KG1 (cell line): Measurements from ENCODE around the gene TGFA.

ENCODE experiments used
- DNase-seq: peaks from one replicate; lab custom pipeline; 2025; lab: John Stamatoyannopoulos, UW

Gene TGFA

DNA sequence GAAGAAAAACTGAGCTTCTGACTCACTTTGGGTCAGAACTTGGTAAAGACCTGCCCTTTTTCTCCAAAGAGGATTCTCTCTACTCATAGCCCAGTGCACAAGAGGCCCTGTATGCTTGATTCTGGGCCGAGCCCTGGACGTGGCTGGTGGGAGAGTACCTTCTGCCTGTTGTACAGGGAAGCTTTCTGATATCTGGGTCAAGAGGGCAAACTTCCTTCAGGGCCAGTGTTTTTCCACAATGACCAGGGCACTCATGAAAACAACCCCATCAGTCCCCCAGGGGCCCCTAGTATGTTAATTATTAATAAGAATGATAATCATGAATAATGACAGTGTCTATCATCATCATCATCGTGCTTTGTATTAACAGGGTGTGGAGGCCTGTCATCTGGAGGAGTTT, 90.0 kb downstream of the TGFA start:
- DNase-seq = no peak

DNA sequence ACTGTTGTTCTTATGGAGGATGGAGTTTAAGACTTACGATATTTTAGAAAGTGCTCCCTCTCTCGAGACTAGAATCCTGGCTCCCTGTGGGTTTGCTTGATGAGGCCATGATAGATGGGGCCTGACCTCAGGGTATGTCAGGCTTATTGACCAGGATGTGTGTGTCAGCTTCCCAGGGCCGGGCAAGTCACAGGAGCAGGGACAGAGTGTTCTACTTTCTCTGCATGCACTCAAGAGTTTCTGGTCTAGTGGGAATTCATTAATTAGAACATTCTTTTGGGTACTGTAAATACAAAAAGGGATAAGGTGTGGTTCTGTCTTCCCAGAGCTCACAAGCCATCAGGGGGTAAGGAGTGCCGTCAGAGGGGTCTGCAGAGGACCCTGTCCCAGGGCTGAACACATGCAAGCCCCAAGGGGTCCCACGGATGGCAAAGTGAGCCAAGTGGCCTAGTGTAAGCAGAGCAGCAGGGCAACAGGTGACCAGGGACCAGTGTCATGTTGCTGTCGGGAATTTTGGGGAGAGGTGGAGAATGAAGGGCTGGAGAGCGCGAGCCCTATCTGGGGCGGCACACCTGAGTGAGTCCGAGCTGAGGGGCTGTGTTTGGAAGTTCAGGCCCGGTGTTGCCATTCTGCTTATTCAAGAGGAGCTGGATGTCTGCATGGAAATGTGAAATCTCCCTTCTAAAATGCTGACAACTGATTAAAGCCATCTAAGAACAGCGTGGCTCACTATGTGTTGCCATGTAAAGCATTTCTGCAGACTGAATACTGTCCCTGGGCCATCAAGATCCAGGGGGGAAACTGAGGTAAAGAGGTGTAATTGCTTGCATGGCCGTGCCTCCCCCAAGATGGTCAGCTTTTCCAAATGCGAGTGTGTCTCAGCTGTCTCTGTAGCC, 91.4 kb downstream of the TGFA start:
- no peak for DNase-seq

DNA sequence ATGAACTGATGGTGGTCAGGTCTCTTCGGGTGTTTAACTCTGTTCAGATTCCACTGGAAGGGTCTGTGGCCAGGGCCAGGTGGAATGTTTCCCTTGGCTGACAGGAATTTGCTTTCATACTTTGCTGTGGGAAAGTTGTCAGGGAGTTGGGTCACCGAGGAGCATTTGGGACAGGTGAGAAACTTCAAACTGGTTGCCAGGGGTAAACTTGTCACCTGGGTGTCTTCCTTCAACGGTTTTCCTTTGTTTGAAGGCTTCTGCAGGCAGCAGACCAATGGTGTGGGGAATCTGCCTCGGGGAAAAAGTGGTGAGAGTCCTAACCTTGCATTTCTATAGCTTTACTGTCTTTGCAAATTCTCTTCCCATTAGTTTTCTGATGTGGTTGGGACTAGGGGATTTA, 92.2 kb downstream of the TGFA start:
- DNase-seq = no peak

DNA sequence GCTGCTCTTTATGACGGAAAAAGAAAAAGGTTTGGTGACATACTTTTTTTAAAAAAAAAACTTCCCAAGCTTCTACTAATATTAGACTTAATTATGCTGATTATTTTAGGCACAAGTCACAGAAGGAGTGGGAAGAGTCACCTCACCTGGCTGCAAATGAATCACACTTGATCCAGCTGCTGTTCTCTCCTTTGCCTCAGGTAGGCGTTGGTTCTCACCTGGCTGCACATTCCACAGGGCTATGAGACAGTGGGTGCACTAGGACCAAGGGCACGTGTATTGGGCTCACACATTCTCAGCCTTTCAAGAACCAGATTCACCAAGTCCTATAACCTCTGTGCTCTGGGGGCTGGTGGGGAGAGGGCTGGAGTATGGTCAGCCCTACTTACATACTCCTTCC, 93.3 kb downstream of the TGFA start:
- DNase-seq = no peak

DNA sequence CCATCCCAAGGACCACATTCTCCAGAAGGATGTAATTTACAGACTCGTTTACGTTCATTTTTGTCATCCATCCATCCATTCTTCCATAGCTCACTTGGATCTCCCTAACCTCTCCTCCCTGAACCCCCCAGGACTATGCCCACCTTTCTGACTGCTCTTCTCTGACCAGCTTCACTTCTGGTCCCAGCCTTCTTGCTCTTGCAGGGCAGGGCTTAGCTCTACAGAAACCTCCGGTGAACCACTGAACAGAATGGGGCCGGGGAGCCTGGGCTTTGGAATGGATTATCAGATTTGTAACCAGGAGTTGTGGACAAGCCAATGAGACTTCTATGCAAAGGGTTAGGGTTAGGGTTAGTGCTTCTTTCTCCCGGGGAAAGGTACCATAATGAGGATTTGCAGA, 95.0 kb downstream of the TGFA start:
- DNase-seq = no peak

DNA sequence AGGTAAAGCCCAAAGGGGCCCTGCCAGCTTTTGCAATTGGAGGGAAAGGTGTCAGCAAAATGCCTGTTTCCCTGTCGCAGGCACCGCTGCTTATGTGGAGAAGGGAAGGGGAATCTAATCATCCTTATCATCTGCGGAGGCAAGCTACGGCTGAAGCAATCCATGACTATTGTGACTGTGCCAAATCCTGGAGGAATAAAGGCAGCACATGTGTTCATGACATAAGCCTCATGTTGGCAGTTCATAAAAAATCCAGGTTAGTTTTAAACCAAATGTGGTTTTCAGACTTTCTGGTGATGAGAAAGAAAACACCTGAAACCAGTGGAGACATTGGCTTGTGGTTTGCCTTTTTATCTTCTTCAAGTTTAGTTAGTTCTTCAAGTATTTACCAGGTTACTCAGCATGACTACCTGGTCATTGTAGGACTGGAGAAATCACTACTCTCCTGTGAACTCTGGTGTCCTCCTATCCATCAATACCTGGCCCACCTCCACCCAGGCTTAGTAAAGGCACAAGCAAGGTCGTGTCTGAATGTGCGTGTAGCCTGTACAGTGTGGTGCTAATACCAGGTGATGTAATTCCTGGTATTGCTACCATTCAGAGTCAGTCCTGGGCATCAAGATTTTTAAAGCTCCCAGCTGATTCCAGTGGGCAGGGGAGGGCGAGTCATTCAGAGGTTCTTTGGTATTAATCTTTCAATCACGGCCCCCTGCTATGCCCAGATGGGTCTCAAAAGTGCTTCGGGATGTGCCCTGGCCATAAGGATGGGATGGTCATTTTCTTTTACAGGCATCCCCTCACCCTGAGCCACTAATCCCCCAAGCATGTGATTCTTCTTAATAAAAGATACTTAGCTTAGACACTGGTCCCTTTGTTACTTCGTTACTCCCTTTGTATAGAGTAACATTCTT, 96.8 kb downstream of the TGFA start:
- no peak for DNase-seq

DNA sequence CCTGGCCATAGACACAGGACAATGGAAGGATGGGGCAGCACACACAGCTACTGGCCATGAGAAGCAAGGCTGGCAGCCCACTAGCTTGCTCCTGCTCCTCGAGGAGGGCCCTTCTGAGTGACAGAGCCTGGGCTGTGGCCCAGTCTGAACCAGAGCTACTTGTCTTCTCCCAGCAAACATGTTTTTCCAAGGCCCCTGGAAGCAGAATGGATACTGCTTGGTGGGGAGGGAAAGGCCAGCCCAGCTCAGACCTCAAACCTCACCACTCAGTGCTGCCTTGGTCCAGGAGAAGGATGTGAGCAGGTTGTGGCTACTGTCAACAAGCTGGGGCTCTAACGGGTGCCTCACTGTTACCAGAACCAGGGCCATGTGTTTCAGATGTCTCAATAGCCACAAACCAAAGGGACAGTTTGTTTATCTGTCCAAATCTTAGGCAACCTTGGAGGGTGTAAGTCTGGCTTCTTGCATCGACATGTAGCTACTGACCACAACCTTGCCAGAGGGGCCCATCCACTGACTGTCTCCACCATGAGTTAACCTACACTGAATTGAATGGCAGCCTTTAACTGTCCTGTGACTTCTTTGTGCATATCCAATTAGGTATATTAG, 98.6 kb downstream of the TGFA start:
- DNase-seq = no peak

DNA sequence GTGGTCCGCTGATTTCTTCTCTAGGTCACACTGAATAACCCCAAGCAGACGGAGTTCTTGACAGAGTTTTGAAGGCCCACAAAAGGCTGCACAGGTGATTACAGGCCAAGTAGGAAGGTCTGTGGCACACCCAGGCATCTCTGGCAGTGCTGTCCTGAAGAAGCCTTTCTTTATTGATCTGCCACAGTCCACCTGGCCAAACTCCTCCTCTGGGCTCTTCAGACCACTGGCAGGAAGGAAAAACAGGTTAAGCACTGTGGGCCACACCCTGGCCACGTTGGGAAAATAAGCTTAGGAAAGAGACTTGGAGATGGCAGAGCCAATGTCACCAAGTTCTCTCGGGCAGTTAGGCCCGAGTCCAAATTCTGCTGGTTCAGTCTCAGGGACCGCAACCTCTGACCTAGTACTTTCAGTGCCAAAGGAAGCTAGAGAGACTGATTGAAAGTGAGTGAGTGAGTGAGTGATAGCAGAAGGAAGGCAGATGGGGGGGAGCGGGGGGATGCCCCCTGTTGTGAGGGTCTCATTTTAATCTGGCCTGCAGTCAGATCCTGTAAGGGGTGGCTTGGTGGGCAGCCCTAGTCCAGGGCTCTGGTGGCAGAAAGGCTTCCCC, 102.9 kb downstream of the TGFA start:
- DNase-seq = no peak

DNA sequence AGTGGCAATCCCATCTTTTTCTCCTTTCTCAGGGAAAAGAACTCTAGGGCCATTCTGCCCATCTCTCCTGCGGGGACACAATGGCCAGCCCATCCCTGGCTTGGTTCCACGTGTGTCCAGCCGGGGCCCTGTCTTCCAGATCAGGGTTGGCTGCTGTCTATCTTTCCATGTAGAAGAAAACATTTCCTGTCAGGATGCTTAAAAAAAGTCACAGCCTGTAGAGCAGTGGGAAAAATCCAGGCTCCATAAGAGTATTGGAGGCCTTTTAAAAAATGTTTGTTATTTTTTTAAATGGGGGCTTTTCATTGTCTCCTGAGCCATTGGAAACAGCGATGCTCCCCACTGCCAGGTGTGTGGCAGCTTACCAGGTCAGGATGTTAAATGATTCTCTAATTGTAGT, 105.6 kb downstream of the TGFA start:
- no peak for DNase-seq

DNA sequence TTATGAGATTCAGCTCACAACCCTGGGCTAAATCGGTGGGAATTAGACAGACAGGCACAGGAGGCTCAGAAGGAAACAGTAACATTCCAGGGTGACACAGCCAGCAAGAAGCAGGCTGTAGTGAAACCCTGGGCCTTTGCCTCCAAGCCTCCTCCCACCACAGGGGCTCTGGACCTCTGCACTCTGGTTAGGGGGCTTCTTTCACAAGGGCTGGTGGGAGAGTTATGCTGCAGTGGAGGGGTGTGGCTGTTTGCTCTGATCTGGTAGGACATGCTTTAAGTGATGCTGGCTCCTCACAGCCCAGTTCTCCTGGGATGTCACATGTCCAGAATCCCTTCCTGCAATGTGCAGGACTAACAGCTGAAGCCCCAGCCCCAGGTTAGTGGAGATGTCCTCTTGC, 109.9 kb downstream of the TGFA start:
- no peak for DNase-seq

DNA sequence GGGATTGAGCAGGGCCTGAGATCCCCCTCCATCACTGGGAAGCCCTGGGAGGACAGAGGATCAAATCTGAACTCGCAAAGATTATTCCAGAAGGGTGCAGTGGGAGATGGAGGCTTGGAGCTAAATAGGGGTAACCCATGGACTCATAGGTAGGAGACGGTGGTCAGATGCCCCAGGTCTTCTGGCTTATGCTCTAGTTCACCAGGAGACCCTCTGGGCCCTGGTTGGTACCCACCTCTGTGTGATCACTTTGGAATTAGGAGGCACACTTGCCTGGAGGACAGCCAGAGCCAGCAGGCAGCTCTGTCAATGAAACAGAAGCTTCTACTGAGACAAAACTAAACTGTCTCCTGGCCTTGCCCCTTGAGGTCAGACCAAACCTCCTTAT, 110.6 kb downstream of the TGFA start:
- DNase-seq = no peak

DNA sequence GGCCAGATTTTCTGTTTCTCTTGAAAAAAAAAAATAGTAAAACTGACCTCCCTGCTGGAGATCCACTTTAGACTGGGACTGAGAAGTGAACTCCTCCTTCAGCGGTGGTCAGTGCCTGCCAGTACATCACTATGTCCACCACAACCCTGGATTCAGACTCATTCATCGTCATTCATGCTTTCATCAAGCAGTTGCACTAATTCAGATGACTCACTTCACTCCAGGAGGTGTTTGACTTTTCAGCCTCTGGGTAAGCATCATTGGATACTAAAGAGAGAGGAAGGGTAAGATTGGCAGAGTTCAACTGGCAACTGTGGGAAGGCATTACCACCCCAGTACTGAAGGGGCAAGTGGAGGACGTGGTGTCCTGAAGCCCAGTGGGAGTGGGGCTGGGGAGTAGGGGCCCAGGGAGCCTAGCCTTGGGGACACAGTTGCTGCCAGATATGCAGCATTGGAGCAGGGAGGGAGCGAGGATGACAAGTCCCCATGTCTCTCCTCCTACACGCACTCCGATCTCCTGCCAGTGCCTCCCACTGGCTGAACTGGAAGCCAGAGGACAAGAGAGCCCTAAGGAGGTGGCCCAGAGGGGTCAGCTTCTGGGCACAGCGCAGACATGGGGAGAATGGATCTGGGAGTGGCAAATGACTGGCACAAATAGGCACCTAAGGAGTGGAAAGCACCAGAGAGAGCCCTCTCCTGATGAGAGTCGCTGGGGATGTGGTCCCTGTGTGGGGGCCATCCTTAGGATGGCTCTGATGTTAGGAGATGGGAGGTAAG, 111.1 kb downstream of the TGFA start:
- DNase-seq = no peak

DNA sequence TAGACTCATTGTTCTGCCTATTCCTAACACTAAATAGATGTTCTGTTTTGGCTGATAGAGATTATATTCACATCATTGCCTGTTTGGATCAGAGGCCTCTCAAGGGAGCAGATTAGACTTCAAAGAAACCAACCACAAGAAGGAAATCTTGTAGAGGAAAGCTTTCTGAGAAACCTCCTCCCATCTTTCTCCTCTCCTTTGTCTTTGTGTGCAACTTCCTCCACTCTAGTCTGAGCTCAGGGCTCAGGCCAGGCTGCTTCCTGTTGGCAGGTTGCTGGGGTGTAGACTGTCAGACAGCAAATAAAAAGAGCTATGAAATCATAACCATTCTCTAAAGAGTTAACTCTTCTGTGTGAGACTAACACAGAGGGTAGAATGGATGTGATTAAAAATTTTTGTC, 113.0 kb downstream of the TGFA start:
- peak; percentile 14 for DNase-seq

DNA sequence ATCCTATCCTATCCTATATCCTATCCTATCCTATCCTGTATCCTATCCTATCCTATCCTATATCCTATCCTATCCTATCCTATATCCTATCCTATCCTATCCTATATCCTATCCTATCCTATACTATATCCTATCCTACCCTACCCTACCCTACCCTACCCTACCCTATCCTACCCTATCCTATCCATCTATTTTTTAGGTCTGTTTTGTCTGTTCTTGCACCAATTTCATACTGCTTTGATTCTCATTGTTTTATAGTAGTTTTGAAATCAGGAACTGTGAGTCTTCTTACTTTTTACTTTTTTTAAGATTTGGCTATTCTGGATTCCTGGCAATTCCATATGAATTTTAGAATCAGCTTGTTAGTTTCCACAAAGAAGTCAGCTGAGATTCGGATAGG, 118.5 kb downstream of the TGFA start:
- no peak for DNase-seq

DNA sequence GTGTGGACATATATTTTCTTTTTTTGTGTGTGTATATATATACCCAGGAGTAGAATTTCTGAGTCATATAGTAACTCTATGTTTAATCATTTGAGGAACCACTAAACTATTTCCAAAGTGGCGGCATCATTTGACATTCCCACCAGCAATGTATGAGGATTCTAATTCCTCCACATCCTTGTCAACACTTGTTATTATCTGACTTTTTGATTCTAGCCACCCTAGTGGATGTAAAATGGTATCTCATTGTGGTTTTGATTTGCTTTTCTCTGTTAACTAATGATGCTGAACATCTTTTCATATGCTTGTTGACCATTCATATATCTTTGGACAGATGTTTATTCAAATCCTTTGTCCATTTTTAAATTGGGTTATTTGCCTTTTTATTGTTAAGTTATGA, 120.3 kb downstream of the TGFA start:
- no peak for DNase-seq

DNA sequence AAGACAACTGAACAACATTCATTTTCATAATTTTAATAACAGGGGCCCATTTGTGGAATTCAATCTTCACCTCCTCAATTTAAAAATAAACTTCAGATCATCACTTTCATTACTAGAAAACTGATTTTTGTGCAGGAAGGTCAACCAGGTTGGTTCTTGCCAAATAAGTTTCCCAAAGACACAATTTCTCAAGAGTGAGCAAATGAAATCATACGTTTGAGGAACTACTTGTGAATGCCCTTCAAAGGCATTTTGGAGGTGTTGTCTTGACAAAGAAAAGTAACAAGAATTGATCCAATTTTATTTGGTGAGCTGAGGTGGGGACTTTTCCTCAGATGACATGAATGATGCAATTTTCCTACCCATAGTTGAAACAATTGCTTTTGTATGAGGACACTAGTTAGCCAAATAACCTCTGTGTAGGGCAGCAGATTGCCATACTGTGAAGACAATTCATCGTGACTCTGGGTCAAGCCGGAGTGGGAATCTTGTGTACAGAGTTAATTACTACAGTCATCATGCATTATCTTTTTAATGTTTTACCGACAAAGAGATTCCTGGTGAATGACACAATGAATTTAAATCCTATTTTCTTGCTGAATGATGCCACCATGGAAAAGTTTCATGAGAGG, 121.8 kb downstream of the TGFA start:
- no peak for DNase-seq

DNA sequence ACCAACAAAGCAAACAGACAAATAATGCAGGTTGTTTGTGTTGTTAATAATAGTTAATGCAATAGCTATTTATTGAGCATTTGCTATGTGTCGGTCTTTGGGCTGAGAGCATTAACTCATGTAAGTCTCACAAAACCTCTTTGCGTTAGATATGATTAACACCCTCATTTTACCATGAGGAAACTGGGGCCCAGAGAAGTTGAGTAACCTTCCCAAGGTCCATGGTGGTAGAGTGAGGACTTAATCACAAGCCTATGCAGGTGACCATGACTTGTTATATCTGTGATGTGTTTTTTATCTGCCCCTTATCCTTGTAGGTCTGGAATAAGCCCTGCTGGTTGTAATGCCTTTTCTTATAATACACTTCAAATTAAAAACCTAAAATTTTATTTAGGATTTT, 127.3 kb downstream of the TGFA start:
- DNase-seq = no peak

DNA sequence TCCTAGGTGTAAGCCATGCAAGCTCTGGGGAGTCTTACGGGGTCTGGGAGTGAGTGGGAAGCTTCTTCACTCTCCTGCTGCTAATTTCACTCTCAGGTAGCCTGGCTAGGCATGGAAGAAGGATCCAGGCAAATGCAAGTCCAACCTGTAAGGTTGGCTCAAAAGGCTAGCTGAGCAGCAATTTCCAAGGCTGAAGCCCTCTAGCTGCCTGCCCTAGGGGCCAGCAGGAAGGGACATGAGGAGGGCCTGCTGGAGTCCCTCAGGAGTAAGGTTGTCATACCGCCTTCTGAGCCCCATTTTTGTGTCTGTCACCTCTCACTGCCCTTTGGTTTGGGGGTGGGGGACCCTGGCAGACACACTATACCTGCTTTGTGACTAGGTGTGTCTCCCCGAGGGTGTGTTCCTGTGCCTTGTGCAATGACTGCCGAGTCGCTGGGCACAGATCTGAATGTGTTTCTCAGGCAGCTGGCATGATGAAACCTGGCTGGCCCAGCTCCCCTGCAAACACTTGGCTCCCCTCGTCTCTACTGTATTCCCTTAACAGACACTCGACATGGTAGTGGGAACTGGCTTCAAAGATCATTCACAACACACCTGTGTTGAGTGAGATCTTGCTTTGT, 127.8 kb downstream of the TGFA start:
- no peak for DNase-seq

DNA sequence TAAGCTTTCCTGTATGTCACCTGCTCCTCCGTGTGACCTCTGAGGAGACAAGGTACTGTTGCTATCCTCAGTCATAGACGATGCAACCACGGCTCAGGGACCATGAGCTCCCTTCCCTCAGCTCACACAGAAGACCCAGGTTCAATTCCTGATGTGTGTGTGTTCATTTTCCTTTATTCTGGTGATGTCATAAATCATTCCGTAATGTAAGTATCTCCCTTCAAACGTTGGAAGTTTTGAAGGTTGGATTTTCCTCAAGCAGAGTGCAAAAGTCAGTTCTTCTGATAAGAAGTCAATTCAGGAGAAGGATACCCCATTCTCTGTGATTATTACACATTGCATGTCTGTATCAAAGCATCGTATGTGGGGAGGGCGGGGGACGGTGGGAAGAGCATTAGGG, 132.9 kb downstream of the TGFA start:
- DNase-seq = no peak

DNA sequence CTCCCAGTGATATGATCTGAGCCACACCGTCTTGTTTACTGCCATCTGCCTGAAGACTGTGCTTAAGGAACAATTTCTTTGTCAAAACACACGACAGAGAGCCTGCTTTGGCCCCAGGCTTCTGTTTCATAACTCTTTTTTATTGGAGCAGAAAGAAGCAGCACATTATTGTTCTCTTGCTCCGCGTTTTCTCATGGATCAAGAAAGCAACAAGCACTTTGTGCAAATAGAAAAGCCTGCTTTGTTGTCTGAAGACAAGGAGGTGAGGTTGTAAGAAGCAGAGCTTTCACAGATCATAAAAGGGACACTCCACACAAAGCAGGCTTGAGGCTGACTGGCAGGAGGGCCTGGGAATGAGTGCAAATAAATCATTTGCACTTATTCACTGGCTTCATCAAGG, 133.5 kb downstream of the TGFA start:
- no peak for DNase-seq

DNA sequence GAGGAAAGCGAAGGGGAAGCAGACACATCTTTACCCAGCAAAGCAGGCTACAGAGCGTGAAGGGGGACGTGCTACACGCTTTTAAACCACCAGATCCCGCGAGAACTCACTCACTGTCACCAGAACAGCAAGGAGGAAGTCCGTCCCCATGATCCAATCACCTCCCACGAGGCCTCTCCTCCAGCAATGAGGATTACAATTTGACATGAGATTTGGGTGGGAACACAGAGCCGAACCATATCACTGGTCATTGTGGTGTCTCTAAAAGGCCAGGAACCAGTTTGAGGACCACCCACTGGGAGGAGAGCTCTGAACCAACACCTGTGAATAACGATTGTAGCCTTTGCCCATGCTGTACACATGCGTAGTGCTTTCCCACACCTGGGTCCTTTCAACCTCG, 135.1 kb downstream of the TGFA start:
- DNase-seq = no peak
